Femur (tissue), 1 donor: ENCODE measurements around the gene LBR.

Experiments
- DNase-seq: peaks from one replicate; pipeline ENCODE4 v3.0.0-alpha.2; 2017

The LBR gene

GRCh38 chr1:225366018-225366417 lies 61.8 kb downstream of the LBR start:
- no peak for DNase-seq

- DNase-seq, result no peak
Measured at GRCh38 chr1:225364439-225364838, 63.4 kb downstream of the LBR start.

GRCh38 chr1:225362805-225363204 lies 65.0 kb downstream of the LBR start:
- DNase-seq, result no peak

GRCh38 chr1:225361176-225361575 lies 66.7 kb downstream of the LBR start:
- no peak for DNase-seq

- no peak for DNase-seq
Measured at GRCh38 chr1:225360119-225360518, 67.7 kb downstream of the LBR start.

- no peak for DNase-seq
Measured at GRCh38 chr1:225355863-225356262, 72.0 kb downstream of the LBR start.

GRCh38 chr1:225354906-225355305 lies 72.9 kb downstream of the LBR start:
- no peak for DNase-seq
